Peyer's patch (tissue), 4 donors: ENCODE results near the gene CNOT3. TPM values are rescaled to one million over a fixed set of nuclear protein-coding genes. Genes with fewer than 3 reads are reported as not detected.

Experiments
- DNase-seq, 3 donors: peaks; one replicate each; pipeline ENCODE4 v3.0.0-alpha.2; 2017 to 2019
- H3K27ac ChIP-seq, 4 donors: fragments of 200-600 bp; sonication (generic); one replicate each; pipeline ENCODE4 v1.5.1; 2016 to 2019
- H3K27me3 ChIP-seq, 2 donors: fragments of 200-600 bp; sonication (generic); one replicate each; pipeline ENCODE4 v1.5.1; 2019
- H3K36me3 ChIP-seq, 3 donors: fragments of 200-600 bp; sonication (generic); one replicate each; pipeline ENCODE4 v1.5.1; 2016 to 2019
- H3K4me1 ChIP-seq, 4 donors: fragments of 200-600 bp; sonication (generic); one replicate each; pipeline ENCODE4 v1.5.1; 2016 to 2019
- H3K4me3 ChIP-seq, 4 donors: fragments of 200-600 bp; sonication (generic); 1 replicate in 3 of 4; 2 replicates in 1 of 4; pipeline ENCODE4 v1.5.1; 2016 to 2019; ENCODE audit warnings: mild to moderate bottlenecking in 1 of 4
- H3K9me3 ChIP-seq, 4 donors: fragments of 200-600 bp; sonication (generic); one replicate each; pipeline ENCODE4 v1.5.1; 2016 to 2019; ENCODE audit warnings: mild to moderate bottlenecking in 1 of 4
- POLR2A ChIP-seq, 2 donors: fragments of 450-650 bp; IDR thresholded peaks; one replicate each; pipeline ENCODE4 v1.5.1; 2017; ENCODE audit warnings: antibody characterized with exemption in 2 of 2, mild to moderate bottlenecking in 2 of 2, moderate library complexity in 2 of 2
- total RNA-seq, 4 donors: library from RNA; depleted of rRNA; stranded (reverse); fragments of >200 nt; gene quantifications; one replicate each; pipeline ENCODE4 v1.1.0, GENCODE V29; 2016
- TF ChIP-seq, protein P1 (sequence below), 6 experiments: fragments of 450-650 bp in 4 of 6; fragments of 200-600 bp in 2 of 6; sonication (generic) in 1 of 6; IDR thresholded peaks; one replicate each; pipeline ENCODE4 v1.5.1; 2017 to 2019; ENCODE audit warnings: antibody characterized with exemption in 6 of 6, mild to moderate bottlenecking in 3 of 6, moderate library complexity in 1 of 6

Gene CNOT3
- total RNA-seq, 4 donors from 2014 or later, result 26.1 to 99.9 (median 38.9) TPM

DNA sequence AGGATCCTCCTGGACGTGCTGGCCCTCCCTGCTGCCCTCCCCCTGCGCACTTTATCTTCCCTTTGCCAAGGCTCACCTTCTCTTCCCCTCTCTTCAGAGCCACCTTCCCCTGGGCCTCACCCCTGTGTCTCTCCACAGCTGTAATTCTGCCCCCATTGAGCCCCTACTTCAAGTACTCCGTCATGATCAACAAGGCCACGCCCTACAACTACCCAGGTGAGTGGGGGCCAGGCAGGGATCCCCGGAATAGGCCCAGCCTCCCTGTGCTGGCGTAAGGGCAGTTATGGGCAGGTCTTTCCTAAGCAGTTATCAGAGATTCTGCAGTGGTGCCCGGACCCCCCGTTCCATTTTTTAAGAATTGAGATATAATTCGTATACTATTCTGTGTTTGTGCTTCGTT, 31.8 kb upstream of the CNOT3 start:
- Histone ChIP-seq H3K4me1 (peaks cover 0 to 17% (median 7%) of the 10 kb centered on the region in 4 donors), H3K36me3 (peaks cover 0 to 56% (median 0%) of the 10 kb centered on the region in 3 donors), H3K27ac (no peak overlapping the region), H3K9me3 (no peaks in the 10 kb centered on the region), H3K27me3 (no peaks in the 10 kb centered on the region), H3K4me3 (no peak overlapping the region)
- DNase-seq, result peak in 1 of 3 donors; percentile 9
- TF ChIP-seq, protein P1, sequence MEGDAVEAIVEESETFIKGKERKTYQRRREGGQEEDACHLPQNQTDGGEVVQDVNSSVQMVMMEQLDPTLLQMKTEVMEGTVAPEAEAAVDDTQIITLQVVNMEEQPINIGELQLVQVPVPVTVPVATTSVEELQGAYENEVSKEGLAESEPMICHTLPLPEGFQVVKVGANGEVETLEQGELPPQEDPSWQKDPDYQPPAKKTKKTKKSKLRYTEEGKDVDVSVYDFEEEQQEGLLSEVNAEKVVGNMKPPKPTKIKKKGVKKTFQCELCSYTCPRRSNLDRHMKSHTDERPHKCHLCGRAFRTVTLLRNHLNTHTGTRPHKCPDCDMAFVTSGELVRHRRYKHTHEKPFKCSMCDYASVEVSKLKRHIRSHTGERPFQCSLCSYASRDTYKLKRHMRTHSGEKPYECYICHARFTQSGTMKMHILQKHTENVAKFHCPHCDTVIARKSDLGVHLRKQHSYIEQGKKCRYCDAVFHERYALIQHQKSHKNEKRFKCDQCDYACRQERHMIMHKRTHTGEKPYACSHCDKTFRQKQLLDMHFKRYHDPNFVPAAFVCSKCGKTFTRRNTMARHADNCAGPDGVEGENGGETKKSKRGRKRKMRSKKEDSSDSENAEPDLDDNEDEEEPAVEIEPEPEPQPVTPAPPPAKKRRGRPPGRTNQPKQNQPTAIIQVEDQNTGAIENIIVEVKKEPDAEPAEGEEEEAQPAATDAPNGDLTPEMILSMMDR (IDR thresholded peaks at IDR 0.05), result no peak
- TF ChIP-seq POLR2A (IDR thresholded peaks at IDR 0.05), result no peak

DNA sequence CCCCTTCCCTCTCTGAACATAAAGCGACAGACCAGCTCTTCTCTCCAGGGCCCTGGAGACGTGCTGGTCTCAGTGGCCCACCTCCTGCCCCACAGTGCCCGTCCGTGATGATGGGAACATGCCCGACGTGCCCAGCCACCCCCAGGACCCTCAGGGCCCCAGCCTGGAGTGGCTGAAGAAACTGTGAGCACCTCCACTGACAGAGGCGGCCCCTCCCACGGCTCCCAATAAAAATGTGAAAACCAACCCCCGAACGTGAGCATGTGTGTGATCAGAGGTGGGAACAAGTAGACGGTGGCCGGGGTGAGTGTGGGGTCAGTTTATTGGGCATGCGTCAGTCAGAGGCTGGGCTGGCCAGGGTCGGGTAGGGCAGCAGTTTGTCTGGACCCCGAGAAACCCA, 30.8 kb upstream of the CNOT3 start:
- Histone ChIP-seq H3K36me3 (peaks cover 0 to 61% (median 0%) of the 10 kb centered on the region in 3 donors), H3K9me3 (no peaks in the 10 kb centered on the region), H3K27me3 (no peaks in the 10 kb centered on the region), H3K4me3 (no peak overlapping the region), H3K4me1 (peaks cover 0 to 17% (median 7%) of the 10 kb centered on the region in 4 donors), H3K27ac (no peak overlapping the region)
- DNase-seq, result peak in 1 of 3 donors; percentile 42
- TF ChIP-seq, protein P1 (IDR thresholded peaks at IDR 0.05), result no peak
- no peak for TF ChIP-seq POLR2A (IDR thresholded peaks at IDR 0.05)

DNA sequence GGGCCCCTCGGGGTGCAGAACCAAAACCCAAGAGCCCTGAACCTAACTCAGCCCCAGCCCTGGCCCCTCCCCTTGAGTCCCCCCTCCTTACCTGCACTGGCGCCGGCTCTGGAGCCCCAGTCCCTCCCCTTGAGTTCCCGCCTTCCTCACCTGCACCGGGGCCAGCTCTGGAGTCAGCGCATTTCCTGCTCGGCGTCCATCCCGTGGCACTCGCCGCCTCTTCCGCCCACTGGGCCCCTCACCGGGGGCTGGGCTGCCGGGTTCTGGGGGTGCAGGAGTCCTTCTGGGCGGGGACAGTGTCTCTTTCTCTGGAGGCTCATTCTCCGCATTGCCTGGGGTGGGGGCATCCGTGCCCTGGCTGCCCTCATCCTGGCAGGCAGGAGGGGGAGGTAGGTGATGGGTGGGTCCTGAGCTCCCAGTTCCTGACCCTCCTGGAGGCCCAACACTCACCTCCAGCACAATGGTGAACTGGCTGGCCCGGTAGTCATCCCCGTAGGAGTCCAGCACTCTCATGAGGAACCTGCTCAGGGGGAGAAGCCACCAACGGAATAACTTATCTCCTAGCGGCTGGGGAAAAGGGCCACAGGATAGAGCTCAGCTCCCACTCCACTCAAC, 29.6 kb upstream of the CNOT3 start:
- Histone ChIP-seq H3K9me3 (no peaks in the 10 kb centered on the region), H3K4me1 (peaks cover 0 to 17% (median 7%) of the 10 kb centered on the region in 4 donors), H3K27me3 (no peaks in the 10 kb centered on the region), H3K36me3 (peaks cover 0 to 61% (median 0%) of the 10 kb centered on the region in 3 donors), H3K4me3 (no peak overlapping the region), H3K27ac (no peak overlapping the region)
- TF ChIP-seq, protein P1 (IDR thresholded peaks at IDR 0.05), result no peak
- no peak for TF ChIP-seq POLR2A (IDR thresholded peaks at IDR 0.05)
- peak in 1 of 3 donors; percentile 42 for DNase-seq

DNA sequence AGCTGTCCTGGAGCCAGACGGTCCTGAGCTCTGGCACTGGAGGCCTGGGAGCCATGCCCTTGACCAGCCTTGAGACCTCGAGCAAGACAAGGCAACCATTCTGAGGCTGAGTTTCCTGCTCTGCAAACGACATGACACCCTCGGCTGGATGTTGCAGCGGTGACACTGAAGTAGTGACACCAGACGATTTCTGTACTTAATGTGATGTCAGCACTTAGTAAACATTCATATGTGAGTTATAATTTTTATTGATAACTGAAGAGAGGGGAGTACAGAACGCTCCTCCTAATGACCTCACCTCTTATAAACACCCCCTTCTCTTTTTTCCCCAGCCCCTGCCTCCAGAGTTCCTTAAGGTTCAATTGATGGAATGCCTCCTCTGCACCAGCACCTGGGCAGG, 29.1 kb upstream of the CNOT3 start:
- Histone ChIP-seq H3K36me3 (peaks cover 0 to 63% (median 0%) of the 10 kb centered on the region in 3 donors), H3K4me3 (no peak overlapping the region), H3K27me3 (no peaks in the 10 kb centered on the region), H3K4me1 (peaks cover 0 to 16% (median 3%) of the 10 kb centered on the region in 4 donors), H3K9me3 (no peaks in the 10 kb centered on the region), H3K27ac (no peak overlapping the region)
- TF ChIP-seq POLR2A (IDR thresholded peaks at IDR 0.05), result no peak
- TF ChIP-seq, protein P1 (IDR thresholded peaks at IDR 0.05), result no peak
- DNase-seq, result no peak

DNA sequence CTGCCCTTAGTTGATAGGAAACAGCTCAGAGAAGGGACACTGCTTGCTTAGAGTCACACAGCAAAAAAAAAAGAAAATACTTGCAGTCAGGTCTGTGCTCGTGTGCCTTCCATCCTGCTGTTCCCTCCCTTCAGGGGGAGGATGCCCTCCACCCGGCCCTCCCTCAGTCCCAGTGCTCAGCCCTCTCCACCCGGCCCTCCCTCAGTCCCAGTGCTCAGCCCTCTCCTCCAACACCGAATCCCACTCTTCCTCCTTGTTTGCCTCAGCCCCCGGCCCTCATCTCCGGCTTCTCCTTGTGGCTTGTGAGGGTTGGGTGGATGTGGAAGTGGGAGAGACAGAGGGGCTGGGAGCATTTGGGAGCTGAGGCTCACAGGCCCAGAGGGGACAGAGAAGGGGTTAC, 27.9 kb upstream of the CNOT3 start:
- DNase-seq, result no peak
- Histone ChIP-seq H3K27ac (no peak overlapping the region), H3K36me3 (peaks cover 0 to 66% (median 0%) of the 10 kb centered on the region in 3 donors), H3K27me3 (no peaks in the 10 kb centered on the region), H3K4me3 (no peak overlapping the region), H3K9me3 (no peaks in the 10 kb centered on the region), H3K4me1 (peaks cover 0 to 16% (median 6%) of the 10 kb centered on the region in 4 donors)
- TF ChIP-seq POLR2A (IDR thresholded peaks at IDR 0.05), result no peak
- TF ChIP-seq, protein P1 (IDR thresholded peaks at IDR 0.05), result no peak
